Measurements from ENCODE around the gene RINT1. TPM values are rescaled to one million over a fixed set of nuclear protein-coding genes. Genes with fewer than 3 reads are reported as not detected.

The RINT1 gene
- total and polyA plus RNA-seq, 2 of the 13 experiments (the other 11 are each of a cell fraction or from before 2014, with no cell fraction given) = 14.7 to 19.3 TPM

DNA sequence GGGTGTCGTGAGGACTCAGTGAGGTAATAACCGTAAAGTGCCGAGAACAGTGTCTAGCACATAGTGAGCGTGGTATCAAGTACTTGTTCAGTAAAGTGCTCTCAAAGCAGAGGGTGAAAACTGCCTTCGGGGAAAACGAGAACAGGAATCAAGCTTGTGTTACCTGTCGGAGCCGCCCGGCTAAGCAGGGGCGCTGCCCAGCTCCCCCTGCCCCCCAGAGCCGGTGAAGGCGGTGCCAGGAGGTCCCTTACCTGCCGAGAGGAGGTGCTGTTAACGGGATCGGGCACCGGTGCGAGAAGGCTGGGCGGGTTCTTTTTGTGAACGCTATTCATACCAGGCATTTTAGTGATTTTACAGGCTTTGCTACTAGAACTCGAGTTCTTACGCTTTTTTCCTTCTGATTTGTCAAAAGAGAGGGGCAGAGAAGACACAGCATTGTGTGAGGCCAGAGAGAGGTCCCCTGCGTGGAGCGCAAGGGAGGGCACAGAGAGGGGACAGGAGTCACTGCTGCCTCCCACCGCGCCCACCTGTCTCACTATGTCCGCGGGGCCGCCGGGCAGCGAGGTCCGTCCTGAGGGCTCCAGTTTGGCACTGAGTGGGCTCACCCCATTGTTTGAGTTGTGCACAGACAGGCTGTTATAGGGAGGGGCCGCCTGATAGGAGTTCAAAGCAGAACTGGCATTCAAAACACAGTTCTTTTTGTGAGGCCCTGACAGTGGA is 81.8 kb downstream of the RINT1 start:
- WGBS (ENCODE audit: low lambda C conversion rate) = 94% methylated on average over 32 of the region's 32 CpGs
- H3K4me3 ChIP-seq (replicated peaks in 1 of 3; ENCODE audit: insufficient read depth in 1 of 3, low read depth in 2 of 3, low read length in 3 of 3) = no peak overlapping the region
- no peaks in the 10 kb centered on the region for H3K9me3 ChIP-seq (ENCODE audit: low read length)
- H3K36me3 ChIP-seq (replicated peaks in 1 of 2; ENCODE audit: control insufficient read depth in 1 of 2, insufficient read depth in 2 of 2, low read length in 2 of 2) = peaks cover 2 to 3% of the 10 kb centered on the region in 2 experiments; a peak in 1 of 5 replicates
- CTCF ChIA-PET (ENCODE audit: low intra/inter-chr PET ratio, low total read pairs) = no interaction called here
- intact Hi-C loops (cut with micrococcal nuclease; ENCODE audit: unreplicated experiment) (no loop called here), in situ Hi-C loops (cut with HindIII; ENCODE audit: extremely low pct_ligation_motif_present, low pct_unique_long_range_greater_than_20kb) (no loop called here)
- no peak for DNase-seq (ENCODE audit: low spot score)
- H3K79me2 ChIP-seq (ENCODE audit: insufficient read depth, low read length) = no peaks in the 10 kb centered on the region
- no peak overlapping the region for H2AFZ ChIP-seq (ENCODE audit: low read length)
- POLR2A ChIA-PET = no interaction called here
- H3K4me2 ChIP-seq (ENCODE audit: low read depth, low read length) = no peak overlapping the region
- H3K27ac ChIP-seq (ENCODE audit: extremely low read length, insufficient read depth, low read length) = no peak overlapping the region
- no peak overlapping the region for H3K9ac ChIP-seq (ENCODE audit: insufficient read depth, low read depth, low read length)
- no peak for ATAC-seq
- H3K4me1 ChIP-seq (ENCODE audit: insufficient read depth, low read length) = no peaks in the 10 kb centered on the region
- H3K27me3 ChIP-seq (ENCODE audit: control insufficient read depth in 1 of 2, insufficient read depth in 2 of 2, low read length in 2 of 2) = no peaks in the 10 kb centered on the region
- FAIRE-seq = no peak
- no TSS peak for BruUV-seq (replicated peaks)
- no peaks in the 10 kb centered on the region for H4K20me1 ChIP-seq (ENCODE audit: insufficient read depth, low read length)
- TF ChIP-seq NFE2 (CRISPR knock-in tag; IDR thresholded peaks at IDR 0.05) (no peak), ATM (IDR thresholded peaks at IDR 0.05; ENCODE audit: borderline replicate concordance) (no peak), FOXK2 (IDR thresholded peaks at IDR 0.05) (no peak), CHD2 (IDR thresholded peaks at IDR 0.05; ENCODE audit: low read depth, low read length) (no peak), ZNF746 (CRISPR knock-in tag; IDR thresholded peaks at IDR 0.05) (no peak), FOXJ3 (CRISPR knock-in tag; IDR thresholded peaks at IDR 0.05; ENCODE audit: borderline replicate concordance) (no peak), NRL (CRISPR knock-in tag; IDR thresholded peaks at IDR 0.05; ENCODE audit: borderline replicate concordance) (no peak), SALL2 (CRISPR knock-in tag; IDR thresholded peaks at IDR 0.05) (no peak), ZNF496 (CRISPR knock-in tag; IDR thresholded peaks at IDR 0.05; ENCODE audit: insufficient replicate concordance) (no peak), ZFP41 (CRISPR knock-in tag; IDR thresholded peaks at IDR 0.05; ENCODE audit: borderline replicate concordance) (no peak), FOXO1 (CRISPR knock-in tag; IDR thresholded peaks at IDR 0.05) (no peak), SCMH1 (CRISPR knock-in tag; IDR thresholded peaks at IDR 0.05; ENCODE audit: borderline replicate concordance) (no peak), ZNF737 (CRISPR knock-in tag; IDR thresholded peaks at IDR 0.05; ENCODE audit: borderline replicate concordance) (no peak)
- TF ChIP-seq, protein P1, sequence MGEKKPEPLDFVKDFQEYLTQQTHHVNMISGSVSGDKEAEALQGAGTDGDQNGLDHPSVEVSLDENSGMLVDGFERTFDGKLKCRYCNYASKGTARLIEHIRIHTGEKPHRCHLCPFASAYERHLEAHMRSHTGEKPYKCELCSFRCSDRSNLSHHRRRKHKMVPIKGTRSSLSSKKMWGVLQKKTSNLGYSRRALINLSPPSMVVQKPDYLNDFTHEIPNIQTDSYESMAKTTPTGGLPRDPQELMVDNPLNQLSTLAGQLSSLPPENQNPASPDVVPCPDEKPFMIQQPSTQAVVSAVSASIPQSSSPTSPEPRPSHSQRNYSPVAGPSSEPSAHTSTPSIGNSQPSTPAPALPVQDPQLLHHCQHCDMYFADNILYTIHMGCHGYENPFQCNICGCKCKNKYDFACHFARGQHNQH (CRISPR knock-in tag; IDR thresholded peaks at IDR 0.05) = no peak
- TF ChIP-seq, protein P2, sequence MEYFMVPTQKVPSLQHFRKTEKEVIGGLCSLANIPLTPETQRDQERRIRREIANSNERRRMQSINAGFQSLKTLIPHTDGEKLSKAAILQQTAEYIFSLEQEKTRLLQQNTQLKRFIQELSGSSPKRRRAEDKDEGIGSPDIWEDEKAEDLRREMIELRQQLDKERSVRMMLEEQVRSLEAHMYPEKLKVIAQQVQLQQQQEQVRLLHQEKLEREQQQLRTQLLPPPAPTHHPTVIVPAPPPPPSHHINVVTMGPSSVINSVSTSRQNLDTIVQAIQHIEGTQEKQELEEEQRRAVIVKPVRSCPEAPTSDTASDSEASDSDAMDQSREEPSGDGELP (IDR thresholded peaks at IDR 0.05; ENCODE audit: borderline replicate concordance, low read depth) = no peak
- TF ChIP-seq, protein P3, sequence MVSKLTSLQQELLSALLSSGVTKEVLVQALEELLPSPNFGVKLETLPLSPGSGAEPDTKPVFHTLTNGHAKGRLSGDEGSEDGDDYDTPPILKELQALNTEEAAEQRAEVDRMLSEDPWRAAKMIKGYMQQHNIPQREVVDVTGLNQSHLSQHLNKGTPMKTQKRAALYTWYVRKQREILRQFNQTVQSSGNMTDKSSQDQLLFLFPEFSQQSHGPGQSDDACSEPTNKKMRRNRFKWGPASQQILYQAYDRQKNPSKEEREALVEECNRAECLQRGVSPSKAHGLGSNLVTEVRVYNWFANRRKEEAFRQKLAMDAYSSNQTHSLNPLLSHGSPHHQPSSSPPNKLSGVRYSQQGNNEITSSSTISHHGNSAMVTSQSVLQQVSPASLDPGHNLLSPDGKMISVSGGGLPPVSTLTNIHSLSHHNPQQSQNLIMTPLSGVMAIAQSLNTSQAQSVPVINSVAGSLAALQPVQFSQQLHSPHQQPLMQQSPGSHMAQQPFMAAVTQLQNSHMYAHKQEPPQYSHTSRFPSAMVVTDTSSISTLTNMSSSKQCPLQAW (CRISPR knock-in tag; IDR thresholded peaks at IDR 0.05) = no peak
- TF ChIP-seq, protein P4, sequence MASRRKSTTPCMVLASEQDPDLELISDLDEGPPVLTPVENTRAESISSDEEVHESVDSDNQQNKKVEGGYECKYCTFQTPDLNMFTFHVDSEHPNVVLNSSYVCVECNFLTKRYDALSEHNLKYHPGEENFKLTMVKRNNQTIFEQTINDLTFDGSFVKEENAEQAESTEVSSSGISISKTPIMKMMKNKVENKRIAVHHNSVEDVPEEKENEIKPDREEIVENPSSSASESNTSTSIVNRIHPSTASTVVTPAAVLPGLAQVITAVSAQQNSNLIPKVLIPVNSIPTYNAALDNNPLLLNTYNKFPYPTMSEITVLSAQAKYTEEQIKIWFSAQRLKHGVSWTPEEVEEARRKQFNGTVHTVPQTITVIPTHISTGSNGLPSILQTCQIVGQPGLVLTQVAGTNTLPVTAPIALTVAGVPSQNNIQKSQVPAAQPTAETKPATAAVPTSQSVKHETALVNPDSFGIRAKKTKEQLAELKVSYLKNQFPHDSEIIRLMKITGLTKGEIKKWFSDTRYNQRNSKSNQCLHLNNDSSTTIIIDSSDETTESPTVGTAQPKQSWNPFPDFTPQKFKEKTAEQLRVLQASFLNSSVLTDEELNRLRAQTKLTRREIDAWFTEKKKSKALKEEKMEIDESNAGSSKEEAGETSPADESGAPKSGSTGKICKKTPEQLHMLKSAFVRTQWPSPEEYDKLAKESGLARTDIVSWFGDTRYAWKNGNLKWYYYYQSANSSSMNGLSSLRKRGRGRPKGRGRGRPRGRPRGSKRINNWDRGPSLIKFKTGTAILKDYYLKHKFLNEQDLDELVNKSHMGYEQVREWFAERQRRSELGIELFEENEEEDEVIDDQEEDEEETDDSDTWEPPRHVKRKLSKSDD (CRISPR knock-in tag; IDR thresholded peaks at IDR 0.05; ENCODE audit: low read depth) = no peak
